Endothelial cell of umbilical vein (primary cell): Measurements from ENCODE around the gene FLRT1. TPM values are rescaled to one million over a fixed set of nuclear protein-coding genes. Genes with fewer than 3 reads are reported as not detected.

Source experiments
- BruUV-seq: library from RNA; stranded (reverse); fragments of 400-500 nt; replicated peaks from 2 replicates; lab custom pipeline; 2021; lab: Mats Ljungman, UMichigan
- CTCF ChIA-PET: fragments of 300-600, 350-600 bp; sonication (Branson Sonifier 250); formaldehyde crosslinking; loops from one replicate; lab custom pipeline; 2021; ENCODE audit warnings: antibody characterized with exemption, inconsistent platforms; lab: Charles Lee
- POLR2A ChIA-PET: fragments of 300-600, 350-600 bp; sonication (Branson Sonifier 250); formaldehyde crosslinking; loops from one replicate; lab custom pipeline; 2021; ENCODE audit warnings: antibody characterized with exemption, inconsistent platforms; lab: Charles Lee
- DNase-seq: peaks from one replicate; pipeline ENCODE4 v3.0.0-alpha.2; 2011; ENCODE audit warnings: low read depth, low spot score
- FAIRE-seq: peaks from 2 replicates; lab custom pipeline; 2011; peaks lifted over from hg19 to GRCh38; lab: Jason Lieb, UNC
- H2AFZ ChIP-seq: 2 replicates; pipeline ENCODE4 v1.6.0; 2012; ENCODE audit warnings: low read depth, low read length, control low read depth, inconsistent platforms
- H3K27ac ChIP-seq: 2 replicates; pipeline ENCODE4 v1.5.1; 2011; ENCODE audit warnings: low read depth, mild to moderate bottlenecking, control low read depth, low read length, moderate library complexity; ENCODE audit not compliant: insufficient read depth
- H3K27me3 ChIP-seq, 2 experiments: 2 replicates each; pipeline versions ENCODE4 v1.6.0 to v1.6.1; 2011; ENCODE audit warnings: low read length in 2 of 2, mixed read lengths in 1 of 2; ENCODE audit not compliant: control insufficient read depth in 2 of 2, insufficient read depth in 2 of 2
- H3K36me3 ChIP-seq, 2 experiments: 2 replicates in 1 of 2; 3 replicates in 1 of 2; pipeline ENCODE4 v1.5.1; 2011; ENCODE audit warnings: low read length in 2 of 2, mild to moderate bottlenecking in 1 of 2, moderate library complexity in 1 of 2; ENCODE audit not compliant: control insufficient read depth in 2 of 2, insufficient read depth in 2 of 2; ENCODE audit errors: extremely low read depth in 1 of 2
- H3K4me1 ChIP-seq: 3 replicates; pipeline ENCODE4 v1.5.1; 2011; ENCODE audit warnings: mild to moderate bottlenecking, low read length; ENCODE audit not compliant: control insufficient read depth, insufficient read depth; ENCODE audit errors: extremely low read depth
- H3K4me2 ChIP-seq: 2 replicates; pipeline ENCODE4 v1.6.1; 2011; ENCODE audit warnings: low read length, control low read depth, mixed read lengths; ENCODE audit not compliant: insufficient read depth
- H3K4me3 ChIP-seq, 3 experiments: fragments of 200-600 bp in 1 of 3; sonication (generic), shearing (Covaris generic) in 1 of 3; replicated peaks in 1 of 3; 2 replicates each; pipeline ENCODE4 v1.5.1; 2011 to 2016; ENCODE audit warnings: control low read depth in 3 of 3, low read length in 3 of 3, mild to moderate bottlenecking in 2 of 3, inconsistent platforms in 1 of 3, low read depth in 1 of 3, moderate library complexity in 1 of 3; ENCODE audit not compliant: insufficient read depth in 1 of 3
- H3K79me2 ChIP-seq: 2 replicates; pipeline ENCODE4 v1.6.0; 2012; ENCODE audit warnings: low read length, inconsistent platforms; ENCODE audit not compliant: control insufficient read depth, insufficient read depth
- H3K9ac ChIP-seq: replicated peaks from 2 replicates; pipeline ENCODE3; 2011; ENCODE audit warnings: low read length, control low read depth; ENCODE audit not compliant: insufficient read depth; ENCODE audit errors: extremely low read depth
- H3K9me1 ChIP-seq: replicated peaks from 3 replicates; pipeline ENCODE4 v1.6.0; 2011; ENCODE audit warnings: mild to moderate bottlenecking, low read length; ENCODE audit not compliant: control insufficient read depth, insufficient read depth; ENCODE audit errors: extremely low read depth
- H3K9me3 ChIP-seq: replicated peaks from 2 replicates; pipeline ENCODE4 v1.5.1; 2012; ENCODE audit warnings: low read length, inconsistent platforms; ENCODE audit not compliant: control insufficient read depth, insufficient read depth
- H4K20me1 ChIP-seq: replicated peaks from 2 replicates; pipeline ENCODE3; 2011; ENCODE audit warnings: mild to moderate bottlenecking, low read length; ENCODE audit not compliant: control insufficient read depth, insufficient read depth; ENCODE audit errors: extremely low read depth
- CTCF ChIP-seq, 2 donors: IDR thresholded peaks; 1 replicate in 1 of 2; 2 replicates in 1 of 2; pipeline ENCODE4 v1.5.1; 2011; ENCODE audit warnings: low read length in 2 of 2, mild to moderate bottlenecking in 2 of 2, moderate library complexity in 2 of 2, control low read depth in 1 of 2, inconsistent platforms in 1 of 2, low read depth in 1 of 2; ENCODE audit not compliant: insufficient read depth in 1 of 2; ENCODE audit errors: extremely low read depth in 1 of 2
- EZH2 ChIP-seq: IDR thresholded peaks from 2 replicates; pipeline ENCODE4 v1.6.1; 2012; ENCODE audit warnings: borderline replicate concordance, low read depth, mild to moderate bottlenecking, moderate library complexity, low read length, inconsistent platforms; ENCODE audit not compliant: severe bottlenecking
- FOS ChIP-seq: IDR thresholded peaks from 2 replicates; pipeline ENCODE4 v1.6.1; 2011; ENCODE audit warnings: mild to moderate bottlenecking, low read length, moderate library complexity, borderline replicate concordance; ENCODE audit not compliant: insufficient read depth
- GATA2 ChIP-seq: IDR thresholded peaks from 2 replicates; pipeline ENCODE4 v1.7.0; 2011; ENCODE audit warnings: low read depth, mild to moderate bottlenecking, moderate library complexity, mixed read lengths, low read length; ENCODE audit not compliant: insufficient read length, insufficient read depth
- JUN ChIP-seq: IDR thresholded peaks from 2 replicates; pipeline ENCODE4 v1.6.1; 2011; ENCODE audit warnings: borderline replicate concordance, low read depth; ENCODE audit not compliant: insufficient read length, insufficient read depth
- MYC ChIP-seq: IDR thresholded peaks from one replicate; pipeline ENCODE4 v1.6.1; 2011; ENCODE audit warnings: mild to moderate bottlenecking, low read depth, low read length
- POLR2A ChIP-seq: IDR thresholded peaks from 2 replicates; pipeline ENCODE4 v1.6.1; 2012; ENCODE audit warnings: low read depth, mild to moderate bottlenecking, control low read depth, low read length
- POLR2AphosphoS5 ChIP-seq: IDR thresholded peaks from 2 replicates; pipeline ENCODE4 v1.6.1; 2012; ENCODE audit warnings: low read depth, mild to moderate bottlenecking, control low read depth, low read length, moderate library complexity; ENCODE audit not compliant: insufficient read depth
- dilution Hi-C: fragments of 300-500 bp; cut with MboI; formaldehyde crosslinking; loops from one replicate; pipeline ENCODE4 v1.15.0; 2019; ENCODE audit warnings: low sequenced_read_pairs; ENCODE audit not compliant: extremely low pct_ligation_motif_present
- intact Hi-C: fragments of 100-400 bp; cut with micrococcal nuclease; formaldehyde crosslinking; loops from one replicate; pipeline ENCODE4 v1.10.0; 2022
- polyA plus RNA-seq, 4 experiments: library from polyadenylated mRNA; depleted of rRNA in 3 of 4; stranded (reverse) in 3 of 4; unstranded in 1 of 4; fragments of >200 nt; gene quantifications; 2 replicates each; pipeline versions ENCODE4 v1.2.1 to v1.2.3, GENCODE V29; 2011 to 2012; ENCODE audit warnings: missing spikeins in 1 of 4
- total RNA-seq: library from RNA; stranded (reverse); gene quantifications from 2 replicates; pipeline ENCODE4 v1.2.3, GENCODE V29; 2021
- TF ChIP-seq, protein P1 (sequence below): IDR thresholded peaks from 2 replicates; pipeline ENCODE4 v1.6.1; 2011; ENCODE audit not compliant: insufficient read depth, insufficient read length

The FLRT1 gene
- total and polyA plus RNA-seq, 2 donors (not counting 3 experiments of a cell fraction or from before 2014, with no cell fraction given), result not detected

- H3K4me1 ChIP-seq, result no peaks in the 10 kb centered on the region
- no peak for TF ChIP-seq JUN
- no peak for TF ChIP-seq FOS
- TF ChIP-seq MYC, result no peak
- TF ChIP-seq POLR2A, result no peak
- TF ChIP-seq CTCF (IDR thresholded peaks at IDR 0.05; ENCODE audit: extremely low read depth in 1 of 2, insufficient read depth in 1 of 2, low read depth in 1 of 2, low read length in 2 of 2), result no peak
- TF ChIP-seq, protein P1, sequence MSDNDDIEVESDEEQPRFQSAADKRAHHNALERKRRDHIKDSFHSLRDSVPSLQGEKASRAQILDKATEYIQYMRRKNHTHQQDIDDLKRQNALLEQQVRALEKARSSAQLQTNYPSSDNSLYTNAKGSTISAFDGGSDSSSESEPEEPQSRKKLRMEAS, result no peak
- TF ChIP-seq EZH2, result no peak
- no peak for TF ChIP-seq POLR2AphosphoS5
- no peak for TF ChIP-seq GATA2
- dilution Hi-C loops (no loop called here), intact Hi-C loops (no loop called here)
- no peak overlapping the region for H3K27ac ChIP-seq
- H3K4me3 ChIP-seq, result no peak overlapping the region
- no peaks in the 10 kb centered on the region for H3K79me2 ChIP-seq
- H3K9ac ChIP-seq, result no peak overlapping the region
- ChIA-PET CTCF (interaction anchor here (1.4 kb wide), 1 partner anchor 12 kb away, joined by 3 read pairs; no protein-coding TSS in a partner anchor), POLR2A (no interaction called here)
- H3K36me3 ChIP-seq, result no peaks in the 10 kb centered on the region
- H3K9me1 ChIP-seq, result no peaks in the 10 kb centered on the region
- H3K27me3 ChIP-seq, result no peaks in the 10 kb centered on the region
- H3K4me2 ChIP-seq, result no peak overlapping the region
- no peaks in the 10 kb centered on the region for H3K9me3 ChIP-seq
- BruUV-seq, result no TSS peak
- FAIRE-seq (no peak), DNase-seq (no peak)
- no peaks in the 10 kb centered on the region for H4K20me1 ChIP-seq
- H2AFZ ChIP-seq, result no peak overlapping the region
Measured at GRCh38 chr11:64076758-64077157, 41.0 kb downstream of the FLRT1 start.
